Measurements from ENCODE around the gene PIEZO2. TPM values are rescaled to one million over a fixed set of nuclear protein-coding genes. Genes with fewer than 3 reads are reported as not detected.

The PIEZO2 gene
- total and polyA plus RNA-seq, 2 of the 8 experiments (the other 6 are each of a cell fraction or from before 2014, with no cell fraction given) = 4.7 to 16.5 TPM

DNA sequence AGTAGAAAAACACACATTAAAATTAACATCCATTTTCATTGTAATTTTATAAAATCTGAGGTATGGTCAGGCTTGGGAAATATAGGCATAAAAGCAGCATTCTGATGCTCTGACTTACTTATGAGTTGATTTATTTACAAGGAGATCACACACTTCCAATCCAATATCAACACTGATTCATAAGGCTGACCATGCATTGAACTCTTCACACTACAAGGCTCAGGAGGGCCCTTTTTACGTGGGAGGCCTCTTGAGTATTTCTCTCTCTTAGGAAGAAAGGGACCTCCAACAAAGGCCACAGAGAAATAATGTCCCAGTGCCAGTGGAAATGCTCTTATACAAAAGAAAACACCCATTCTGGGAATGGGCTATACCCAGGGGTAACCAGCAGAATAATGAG is 400.7 kb downstream of the PIEZO2 start (continued):
- TF ChIP-seq, protein P1, sequence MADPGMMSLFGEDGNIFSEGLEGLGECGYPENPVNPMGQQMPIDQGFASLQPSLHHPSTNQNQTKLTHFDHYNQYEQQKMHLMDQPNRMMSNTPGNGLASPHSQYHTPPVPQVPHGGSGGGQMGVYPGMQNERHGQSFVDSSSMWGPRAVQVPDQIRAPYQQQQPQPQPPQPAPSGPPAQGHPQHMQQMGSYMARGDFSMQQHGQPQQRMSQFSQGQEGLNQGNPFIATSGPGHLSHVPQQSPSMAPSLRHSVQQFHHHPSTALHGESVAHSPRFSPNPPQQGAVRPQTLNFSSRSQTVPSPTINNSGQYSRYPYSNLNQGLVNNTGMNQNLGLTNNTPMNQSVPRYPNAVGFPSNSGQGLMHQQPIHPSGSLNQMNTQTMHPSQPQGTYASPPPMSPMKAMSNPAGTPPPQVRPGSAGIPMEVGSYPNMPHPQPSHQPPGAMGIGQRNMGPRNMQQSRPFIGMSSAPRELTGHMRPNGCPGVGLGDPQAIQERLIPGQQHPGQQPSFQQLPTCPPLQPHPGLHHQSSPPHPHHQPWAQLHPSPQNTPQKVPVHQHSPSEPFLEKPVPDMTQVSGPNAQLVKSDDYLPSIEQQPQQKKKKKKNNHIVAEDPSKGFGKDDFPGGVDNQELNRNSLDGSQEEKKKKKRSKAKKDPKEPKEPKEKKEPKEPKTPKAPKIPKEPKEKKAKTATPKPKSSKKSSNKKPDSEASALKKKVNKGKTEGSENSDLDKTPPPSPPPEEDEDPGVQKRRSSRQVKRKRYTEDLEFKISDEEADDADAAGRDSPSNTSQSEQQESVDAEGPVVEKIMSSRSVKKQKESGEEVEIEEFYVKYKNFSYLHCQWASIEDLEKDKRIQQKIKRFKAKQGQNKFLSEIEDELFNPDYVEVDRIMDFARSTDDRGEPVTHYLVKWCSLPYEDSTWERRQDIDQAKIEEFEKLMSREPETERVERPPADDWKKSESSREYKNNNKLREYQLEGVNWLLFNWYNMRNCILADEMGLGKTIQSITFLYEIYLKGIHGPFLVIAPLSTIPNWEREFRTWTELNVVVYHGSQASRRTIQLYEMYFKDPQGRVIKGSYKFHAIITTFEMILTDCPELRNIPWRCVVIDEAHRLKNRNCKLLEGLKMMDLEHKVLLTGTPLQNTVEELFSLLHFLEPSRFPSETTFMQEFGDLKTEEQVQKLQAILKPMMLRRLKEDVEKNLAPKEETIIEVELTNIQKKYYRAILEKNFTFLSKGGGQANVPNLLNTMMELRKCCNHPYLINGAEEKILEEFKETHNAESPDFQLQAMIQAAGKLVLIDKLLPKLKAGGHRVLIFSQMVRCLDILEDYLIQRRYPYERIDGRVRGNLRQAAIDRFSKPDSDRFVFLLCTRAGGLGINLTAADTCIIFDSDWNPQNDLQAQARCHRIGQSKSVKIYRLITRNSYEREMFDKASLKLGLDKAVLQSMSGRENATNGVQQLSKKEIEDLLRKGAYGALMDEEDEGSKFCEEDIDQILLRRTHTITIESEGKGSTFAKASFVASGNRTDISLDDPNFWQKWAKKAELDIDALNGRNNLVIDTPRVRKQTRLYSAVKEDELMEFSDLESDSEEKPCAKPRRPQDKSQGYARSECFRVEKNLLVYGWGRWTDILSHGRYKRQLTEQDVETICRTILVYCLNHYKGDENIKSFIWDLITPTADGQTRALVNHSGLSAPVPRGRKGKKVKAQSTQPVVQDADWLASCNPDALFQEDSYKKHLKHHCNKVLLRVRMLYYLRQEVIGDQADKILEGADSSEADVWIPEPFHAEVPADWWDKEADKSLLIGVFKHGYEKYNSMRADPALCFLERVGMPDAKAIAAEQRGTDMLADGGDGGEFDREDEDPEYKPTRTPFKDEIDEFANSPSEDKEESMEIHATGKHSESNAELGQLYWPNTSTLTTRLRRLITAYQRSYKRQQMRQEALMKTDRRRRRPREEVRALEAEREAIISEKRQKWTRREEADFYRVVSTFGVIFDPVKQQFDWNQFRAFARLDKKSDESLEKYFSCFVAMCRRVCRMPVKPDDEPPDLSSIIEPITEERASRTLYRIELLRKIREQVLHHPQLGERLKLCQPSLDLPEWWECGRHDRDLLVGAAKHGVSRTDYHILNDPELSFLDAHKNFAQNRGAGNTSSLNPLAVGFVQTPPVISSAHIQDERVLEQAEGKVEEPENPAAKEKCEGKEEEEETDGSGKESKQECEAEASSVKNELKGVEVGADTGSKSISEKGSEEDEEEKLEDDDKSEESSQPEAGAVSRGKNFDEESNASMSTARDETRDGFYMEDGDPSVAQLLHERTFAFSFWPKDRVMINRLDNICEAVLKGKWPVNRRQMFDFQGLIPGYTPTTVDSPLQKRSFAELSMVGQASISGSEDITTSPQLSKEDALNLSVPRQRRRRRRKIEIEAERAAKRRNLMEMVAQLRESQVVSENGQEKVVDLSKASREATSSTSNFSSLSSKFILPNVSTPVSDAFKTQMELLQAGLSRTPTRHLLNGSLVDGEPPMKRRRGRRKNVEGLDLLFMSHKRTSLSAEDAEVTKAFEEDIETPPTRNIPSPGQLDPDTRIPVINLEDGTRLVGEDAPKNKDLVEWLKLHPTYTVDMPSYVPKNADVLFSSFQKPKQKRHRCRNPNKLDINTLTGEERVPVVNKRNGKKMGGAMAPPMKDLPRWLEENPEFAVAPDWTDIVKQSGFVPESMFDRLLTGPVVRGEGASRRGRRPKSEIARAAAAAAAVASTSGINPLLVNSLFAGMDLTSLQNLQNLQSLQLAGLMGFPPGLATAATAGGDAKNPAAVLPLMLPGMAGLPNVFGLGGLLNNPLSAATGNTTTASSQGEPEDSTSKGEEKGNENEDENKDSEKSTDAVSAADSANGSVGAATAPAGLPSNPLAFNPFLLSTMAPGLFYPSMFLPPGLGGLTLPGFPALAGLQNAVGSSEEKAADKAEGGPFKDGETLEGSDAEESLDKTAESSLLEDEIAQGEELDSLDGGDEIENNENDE (IDR thresholded peaks at IDR 0.05; ENCODE audit: insufficient replicate concordance, low read length) = no peak
- TF ChIP-seq RFX5 (IDR thresholded peaks at IDR 0.05; ENCODE audit: borderline replicate concordance, low read depth, low read length) (no peak), CBX5 (IDR thresholded peaks at IDR 0.05; ENCODE audit: low read depth, low read length) (no peak), ASH2L (IDR thresholded peaks at IDR 0.05; ENCODE audit: low read length) (no peak), SAP30 (IDR thresholded peaks at IDR 0.05; ENCODE audit: insufficient read depth, insufficient replicate concordance, low read length) (no peak), EP300 (IDR thresholded peaks at IDR 0.05; ENCODE audit: borderline replicate concordance in 1 of 2, low read depth in 2 of 2, low read length in 2 of 2) (no peak), RNF2 (IDR thresholded peaks at IDR 0.05; ENCODE audit: borderline replicate concordance, low read depth, low read length, missing control alignments, poor library complexity, severe bottlenecking) (no peak), HDAC2 (IDR thresholded peaks at IDR 0.05; ENCODE audit: borderline replicate concordance in 1 of 2, low read depth in 2 of 2, low read length in 2 of 2) (no peak), CREB1 (IDR thresholded peaks at IDR 0.05) (no peak), POU5F1 (IDR thresholded peaks at IDR 0.05; ENCODE audit: low read depth, low read length) (no peak), RBBP5 (IDR thresholded peaks at IDR 0.05; ENCODE audit: borderline replicate concordance, low read depth, low read length) (no peak)
